Right atrium auricular region (tissue), 2 donors: ENCODE results near the gene FBXL22. TPM values are rescaled to one million over a fixed set of nuclear protein-coding genes. Genes with fewer than 3 reads are reported as not detected.

Experiments used
- DNase-seq: peaks from one replicate; pipeline ENCODE4 v3.0.0-alpha.2; 2019; ENCODE audit warnings: low spot score
- H3K27ac ChIP-seq, 2 donors: fragments of 200-600 bp; sonication (generic); 1 replicate in 1 of 2; 2 replicates in 1 of 2; pipeline ENCODE4 v1.5.1; 2016 to 2019
- H3K27me3 ChIP-seq, 2 donors: fragments of 200-600 bp; sonication (generic); one replicate each; pipeline versions ENCODE4 v1.5.1 to v1.6.0; 2017 to 2019
- H3K36me3 ChIP-seq: fragments of 200-600 bp; sonication (generic); one replicate; pipeline ENCODE4 v1.5.1; 2016
- H3K4me1 ChIP-seq, 2 donors: fragments of 200-600 bp; sonication (generic); one replicate each; pipeline versions ENCODE4 v1.5.1 to v1.6.0; 2017 to 2019
- H3K4me3 ChIP-seq, 2 donors: fragments of 200-600 bp; sonication (generic); 1 replicate in 1 of 2; 2 replicates in 1 of 2; pipeline ENCODE4 v1.5.1; 2017 to 2019; ENCODE audit warnings: mild to moderate bottlenecking in 1 of 2, moderate library complexity in 1 of 2
- H3K9me3 ChIP-seq, 2 donors: fragments of 200-600 bp; sonication (generic); one replicate each; pipeline ENCODE4 v1.5.1; 2019
- total RNA-seq, 2 donors: library from RNA; depleted of rRNA; stranded (reverse); fragments of >200 nt; gene quantifications; one replicate each; pipeline ENCODE4 v1.1.0, GENCODE V29; 2016
- TF ChIP-seq, protein P1 (sequence below), 2 donors: fragments of 200-600 bp; sonication (generic); IDR thresholded peaks; one replicate each; pipeline ENCODE4 v1.5.1; 2019; ENCODE audit warnings: antibody characterized with exemption in 2 of 2

FBXL22 gene
- total RNA-seq, 2 donors from 2014 or later: 13.8 to 20.1 TPM

DNA sequence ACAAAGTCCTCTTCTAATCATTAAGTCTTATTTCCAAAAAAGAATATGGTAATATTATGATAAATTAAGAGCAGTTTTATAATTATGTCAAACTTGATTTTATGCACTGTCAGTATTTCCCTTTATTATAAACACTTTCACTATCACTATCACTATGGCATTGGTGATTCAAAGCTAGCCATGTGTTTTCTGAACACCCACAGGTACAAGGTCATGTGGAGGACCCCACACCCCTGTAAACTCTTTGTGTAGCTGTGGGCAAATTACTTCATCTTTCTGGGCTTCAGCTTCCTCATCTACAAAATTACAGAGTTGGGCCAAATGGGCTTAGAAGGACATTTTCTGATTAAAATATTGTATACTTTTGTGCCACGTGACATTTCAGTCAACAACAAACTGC lies 41.7 kb downstream of the FBXL22 start:
- H3K4me1 ChIP-seq: no peaks in the 10 kb centered on the region
- no peak overlapping the region for H3K4me3 ChIP-seq
- DNase-seq: no peak
- TF ChIP-seq, protein P1, sequence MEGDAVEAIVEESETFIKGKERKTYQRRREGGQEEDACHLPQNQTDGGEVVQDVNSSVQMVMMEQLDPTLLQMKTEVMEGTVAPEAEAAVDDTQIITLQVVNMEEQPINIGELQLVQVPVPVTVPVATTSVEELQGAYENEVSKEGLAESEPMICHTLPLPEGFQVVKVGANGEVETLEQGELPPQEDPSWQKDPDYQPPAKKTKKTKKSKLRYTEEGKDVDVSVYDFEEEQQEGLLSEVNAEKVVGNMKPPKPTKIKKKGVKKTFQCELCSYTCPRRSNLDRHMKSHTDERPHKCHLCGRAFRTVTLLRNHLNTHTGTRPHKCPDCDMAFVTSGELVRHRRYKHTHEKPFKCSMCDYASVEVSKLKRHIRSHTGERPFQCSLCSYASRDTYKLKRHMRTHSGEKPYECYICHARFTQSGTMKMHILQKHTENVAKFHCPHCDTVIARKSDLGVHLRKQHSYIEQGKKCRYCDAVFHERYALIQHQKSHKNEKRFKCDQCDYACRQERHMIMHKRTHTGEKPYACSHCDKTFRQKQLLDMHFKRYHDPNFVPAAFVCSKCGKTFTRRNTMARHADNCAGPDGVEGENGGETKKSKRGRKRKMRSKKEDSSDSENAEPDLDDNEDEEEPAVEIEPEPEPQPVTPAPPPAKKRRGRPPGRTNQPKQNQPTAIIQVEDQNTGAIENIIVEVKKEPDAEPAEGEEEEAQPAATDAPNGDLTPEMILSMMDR (IDR thresholded peaks at IDR 0.05): no peak
- no peak overlapping the region for H3K27ac ChIP-seq
- H3K27me3 ChIP-seq: no peaks in the 10 kb centered on the region
- H3K36me3 ChIP-seq: peaks cover 94% of the 10 kb centered on the region
- no peaks in the 10 kb centered on the region for H3K9me3 ChIP-seq

DNA sequence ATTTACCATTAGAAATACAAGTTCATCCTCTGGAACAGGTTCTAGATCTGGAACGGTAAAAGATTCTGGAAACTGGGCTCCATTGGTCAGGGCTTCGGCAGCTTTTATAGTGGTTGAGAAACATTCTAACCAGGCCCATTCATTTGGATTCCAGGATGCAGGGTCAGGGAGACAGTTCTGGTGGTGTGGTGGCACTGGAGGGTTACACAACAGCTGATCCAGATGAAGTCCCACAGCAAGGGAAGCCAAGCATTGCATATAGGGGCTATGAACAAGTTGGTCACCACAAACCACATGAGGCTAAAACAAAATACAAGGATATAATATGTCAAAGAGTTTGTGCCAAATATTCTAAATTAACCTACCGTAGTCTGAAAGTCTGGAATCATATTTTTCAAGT lies 43.0 kb downstream of the FBXL22 start:
- no peak for DNase-seq
- Histone ChIP-seq H3K4me1 (no peaks in the 10 kb centered on the region), H3K27me3 (no peaks in the 10 kb centered on the region), H3K36me3 (peaks cover 94% of the 10 kb centered on the region), H3K4me3 (no peak overlapping the region), H3K27ac (no peak overlapping the region), H3K9me3 (no peaks in the 10 kb centered on the region)
- TF ChIP-seq, protein P1 (IDR thresholded peaks at IDR 0.05): no peak

Other genes with a start within 250 kb of the FBXL22 start
- gene CA12, start 215.5 kb upstream of the FBXL22 start, total RNA-seq: 1 to 10 TPM; 1.3 to 5.5 TPM
- gene USP3, start 92.8 kb upstream of the FBXL22 start, total RNA-seq: 10 to 100 TPM; 12.3 to 18.5 TPM
- 100 to 1,000 TPM in 1 of 2 donors, 10 to 100 TPM in 1; 96.9 to 120 TPM for gene HERC1, start 236.6 kb downstream of the FBXL22 start, total RNA-seq